Measurements from ENCODE around the gene ITSN2.
"Not testable (repeated sequence)": the region's sequence is repeated elsewhere in the genome, so short reads cannot be mapped to it uniquely, and the experiment has no call there.

Gene ITSN2

GRCh38 chr2:24382363-24383073 is 22.2 kb upstream of the ITSN2 start:
- peak; percentile 78 to 98 for ATAC-seq (replicated peaks)

DNA sequence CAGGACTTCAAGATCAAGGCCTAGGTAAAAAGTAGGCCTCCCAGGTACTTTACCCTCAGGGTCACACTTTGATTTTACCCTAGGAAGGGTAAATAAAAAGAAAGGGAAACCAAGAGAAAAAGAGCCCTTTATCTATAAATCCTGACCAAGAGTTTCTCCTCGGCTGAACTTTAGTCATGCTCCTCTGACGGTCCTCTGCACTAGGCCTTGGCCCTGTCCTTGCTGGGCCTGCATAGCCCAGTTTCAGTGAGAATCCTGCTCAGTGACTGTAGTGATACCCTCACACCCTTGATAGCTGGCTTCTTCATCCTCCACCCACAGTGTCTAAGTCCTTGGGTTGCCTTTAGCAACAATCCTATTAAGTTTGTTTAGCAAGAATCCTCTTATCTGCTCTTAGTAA is 20.5 kb upstream of the ITSN2 start:
- Mint-ChIP-seq H3K27me3 (no peaks in the 10 kb centered on the region), H3K9me3 (no peaks in the 10 kb centered on the region), H3K36me3 (no peaks in the 10 kb centered on the region), H3K4me3 (no peak overlapping the region), H3K4me1 (peaks cover 0 to 1% of the 10 kb centered on the region in 2 donors), H3K27ac (no peak overlapping the region)
- DNase-seq (no peak), ATAC-seq (replicated peaks) (no peak)

More at GRCh38 chr2:24382363-24383073, 22.2 kb upstream of the ITSN2 start:
- Mint-ChIP-seq H3K4me3 (no peak overlapping the region), H3K9me3 (no peaks in the 10 kb centered on the region), H3K27ac (no peak overlapping the region), H3K4me1 (peaks cover 0 to 1% of the 10 kb centered on the region in 2 donors), H3K27me3 (no peaks in the 10 kb centered on the region), H3K36me3 (no peaks in the 10 kb centered on the region)
- peak; percentile 37 for DNase-seq

DNA sequence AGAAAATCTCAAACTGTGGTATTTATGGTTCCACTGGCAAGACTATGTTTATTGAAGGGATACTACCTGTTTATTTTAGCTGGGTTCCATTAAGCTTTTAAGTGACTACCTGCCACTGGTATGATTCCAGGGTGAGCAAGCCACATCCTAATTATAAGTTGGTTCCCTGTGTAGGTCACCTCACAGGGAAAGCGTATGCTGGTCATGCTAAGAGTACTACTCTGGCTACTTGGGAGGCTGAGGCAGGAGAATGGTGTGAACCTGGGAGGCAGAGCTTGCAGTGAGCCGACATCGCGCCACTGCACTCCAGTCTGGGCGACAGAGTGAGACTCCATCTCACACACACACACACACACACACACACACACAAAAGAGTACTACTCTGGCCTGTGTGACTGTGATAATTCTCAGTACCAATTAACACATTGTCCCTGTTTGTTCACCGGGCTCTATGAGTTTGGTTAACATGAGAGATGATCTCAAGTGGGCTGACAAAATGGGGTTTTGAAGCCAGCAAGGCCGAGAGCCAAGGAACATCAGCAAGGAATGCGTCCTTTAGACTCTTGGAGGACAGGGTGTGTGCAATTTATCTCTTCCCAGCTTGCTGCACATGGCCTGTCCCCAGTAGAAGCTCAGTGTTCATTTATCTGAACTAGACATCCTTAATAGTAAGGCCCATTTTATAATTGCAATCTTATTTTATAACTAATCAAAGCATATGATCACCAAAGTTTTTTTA is 15.2 kb upstream of the ITSN2 start:
- Mint-ChIP-seq H3K9me3 (no peaks in the 10 kb centered on the region), H3K27me3 (no peaks in the 10 kb centered on the region), H3K4me1 (no peaks in the 10 kb centered on the region), H3K27ac (no peak overlapping the region), H3K36me3 (no peaks in the 10 kb centered on the region), H3K4me3 (no peak overlapping the region)
- ATAC-seq (replicated peaks) (no peak), DNase-seq (no peak)

DNA sequence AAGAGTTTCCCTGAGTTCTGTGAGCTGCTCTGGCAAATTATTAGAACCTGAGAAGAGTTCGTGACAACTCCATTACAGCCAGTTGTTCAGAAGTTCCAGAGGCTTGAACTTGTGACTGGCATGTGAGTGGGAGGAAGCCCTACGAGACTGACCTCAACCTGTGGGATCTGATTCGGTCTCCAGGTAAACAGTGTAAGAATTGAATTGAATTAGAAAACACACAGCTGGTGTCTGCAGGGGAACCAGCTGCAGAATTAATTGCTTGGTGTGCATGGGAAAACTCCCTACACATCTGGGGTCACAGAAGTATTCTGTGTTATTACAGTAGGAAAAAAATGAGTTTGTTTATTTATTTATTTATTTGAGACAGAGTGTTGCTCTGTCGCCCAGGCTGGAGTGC is 14.0 kb upstream of the ITSN2 start:
- DNase-seq: no peak
- H3K9me3 Mint-ChIP-seq: no peaks in the 10 kb centered on the region
- H3K27ac Mint-ChIP-seq: no peak overlapping the region

DNA sequence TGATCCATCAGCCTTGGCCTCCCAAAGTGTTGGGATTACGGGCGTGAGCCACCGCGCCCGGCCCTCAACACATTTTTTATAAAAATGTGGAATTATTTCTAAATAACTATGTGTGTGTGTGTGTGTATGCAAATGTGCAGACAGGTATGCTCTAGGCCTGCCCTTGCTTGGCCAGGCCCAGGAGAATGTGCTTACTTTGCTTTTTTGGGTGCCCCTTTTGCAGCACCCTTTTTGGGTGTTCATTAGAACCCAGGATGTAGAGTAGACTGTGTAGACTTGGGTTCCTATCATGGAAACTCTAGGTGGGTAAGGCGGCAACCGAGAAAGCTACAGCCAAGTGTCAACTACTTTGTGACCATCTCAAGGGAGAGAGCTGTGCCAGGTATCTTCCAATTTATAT is 11.7 kb upstream of the ITSN2 start:
- Mint-ChIP-seq H3K4me3 (no peak overlapping the region), H3K36me3 (no peaks in the 10 kb centered on the region), H3K9me3 (no peaks in the 10 kb centered on the region), H3K27me3 (no peaks in the 10 kb centered on the region), H3K4me1 (peaks cover under 1 to 8% of the 10 kb centered on the region in 2 donors), H3K27ac (no peak overlapping the region)
- ATAC-seq (replicated peaks) (no peak), DNase-seq (no peak)

More for the DNA sequence above, 14.0 kb upstream of the ITSN2 start:
- H3K36me3 Mint-ChIP-seq: no peaks in the 10 kb centered on the region
- peaks cover 0 to 5% of the 10 kb centered on the region in 2 donors for H3K4me1 Mint-ChIP-seq
- no peaks in the 10 kb centered on the region for H3K27me3 Mint-ChIP-seq
- no peak for ATAC-seq (replicated peaks)
- no peak overlapping the region for H3K4me3 Mint-ChIP-seq

- no peak for ATAC-seq (replicated peaks)
- Mint-ChIP-seq H3K27me3 (no peaks in the 10 kb centered on the region), H3K27ac (peak overlapping the region; percentile 21), H3K36me3 (peaks cover 0 to 4% of the 10 kb centered on the region in 2 donors), H3K4me3 (no peak overlapping the region), H3K9me3 (no peaks in the 10 kb centered on the region), H3K4me1 (peaks cover 26 to 31% of the 10 kb centered on the region in 2 donors)
- DNase-seq: no peak
Measured at GRCh38 chr2:24365826-24366225, 5.5 kb upstream of the ITSN2 start.

GRCh38 chr2:24365051-24365450 is 4.7 kb upstream of the ITSN2 start:
- H3K27ac Mint-ChIP-seq: peak overlapping the region; percentile 75
- peaks cover 0 to 4% of the 10 kb centered on the region in 2 donors for H3K36me3 Mint-ChIP-seq
- ATAC-seq (replicated peaks) (peak; percentile 8 to 20), DNase-seq (peak; percentile 35)
- no peaks in the 10 kb centered on the region for H3K27me3 Mint-ChIP-seq
- H3K4me3 Mint-ChIP-seq: no peak overlapping the region
- no peaks in the 10 kb centered on the region for H3K9me3 Mint-ChIP-seq
- H3K4me1 Mint-ChIP-seq: peaks cover 27 to 33% of the 10 kb centered on the region in 2 donors

- Mint-ChIP-seq H3K4me1 (peaks cover 26 to 31% of the 10 kb centered on the region in 2 donors), H3K27ac (no peak overlapping the region), H3K36me3 (peaks cover 0 to 4% of the 10 kb centered on the region in 2 donors), H3K27me3 (no peaks in the 10 kb centered on the region), H3K9me3 (no peaks in the 10 kb centered on the region), H3K4me3 (no peak overlapping the region)
- DNase-seq (no peak), ATAC-seq (replicated peaks) (no peak)
Measured at GRCh38 chr2:24363301-24363700, 3.0 kb upstream of the ITSN2 start.

DNA sequence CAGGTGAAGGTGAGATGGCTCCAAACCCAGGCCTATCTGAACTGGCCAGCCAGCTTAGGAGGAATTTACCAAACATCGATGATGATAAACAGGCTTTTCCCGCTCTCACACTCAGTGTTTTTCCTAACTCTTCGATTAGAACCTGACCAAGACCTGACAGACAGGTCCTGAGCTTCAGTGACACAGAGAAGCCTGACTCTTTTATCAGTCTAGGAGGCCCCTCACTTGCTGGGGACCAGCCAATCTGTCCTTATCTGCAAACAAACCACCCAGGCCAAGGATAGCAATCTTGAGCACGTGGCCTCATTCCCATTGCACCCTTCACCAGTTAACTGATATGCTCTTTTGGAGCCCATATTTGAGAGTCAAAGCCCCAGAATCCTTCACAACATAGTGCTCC is 1.9 kb upstream of the ITSN2 start:
- H3K4me3 Mint-ChIP-seq: no peak overlapping the region
- ATAC-seq (replicated peaks) (no peak), DNase-seq (no peak)
- H3K9me3 Mint-ChIP-seq: peaks cover 0 to under 1% of the 10 kb centered on the region in 2 donors
- H3K4me1 Mint-ChIP-seq: peaks cover 33 to 36% of the 10 kb centered on the region in 2 donors
- no peaks in the 10 kb centered on the region for H3K27me3 Mint-ChIP-seq
- peaks cover 4 to 9% of the 10 kb centered on the region in 2 donors for H3K36me3 Mint-ChIP-seq
- peak overlapping the region; percentile 53 for H3K27ac Mint-ChIP-seq

- Mint-ChIP-seq H3K4me1 (peaks cover 35 to 44% of the 10 kb centered on the region in 2 donors), H3K4me3 (peak overlapping the region; percentile 80 to 87), H3K9me3 (peaks cover 0 to 3% of the 10 kb centered on the region in 2 donors), H3K27me3 (no peaks in the 10 kb centered on the region), H3K27ac (peak overlapping the region; percentile 96), H3K36me3 (peaks cover 16 to 19% of the 10 kb centered on the region in 2 donors)
- ATAC-seq (replicated peaks) (no peak), DNase-seq (no peak)
Measured at GRCh38 chr2:24360963-24361330, 611 bp upstream of the ITSN2 start.

GRCh38 chr2:24359129-24360049 is 947 bp downstream of the ITSN2 start:
- peaks cover 34 to 45% of the 10 kb centered on the region in 2 donors for H3K4me1 Mint-ChIP-seq
- H3K27me3 Mint-ChIP-seq: no peaks in the 10 kb centered on the region
- DNase-seq: peak; percentile 34
- ATAC-seq (replicated peaks): peak; percentile 13 to 21
- peaks cover 0 to 3% of the 10 kb centered on the region in 2 donors for H3K9me3 Mint-ChIP-seq
- H3K36me3 Mint-ChIP-seq: peaks cover 16 to 19% of the 10 kb centered on the region in 2 donors
- H3K4me3 Mint-ChIP-seq: peak overlapping the region; percentile 80 to 87
- peak overlapping the region; percentile 93 for H3K27ac Mint-ChIP-seq

- Mint-ChIP-seq H3K4me1 (peaks cover 38 to 59% of the 10 kb centered on the region in 2 donors), H3K36me3 (peaks cover 16 to 23% of the 10 kb centered on the region in 2 donors), H3K27ac (peak overlapping the region; percentile 77), H3K4me3 (peak overlapping the region; percentile 70 to 76)
- DNase-seq; H3K9me3 Mint-ChIP-seq; ATAC-seq (replicated peaks); H3K27me3 Mint-ChIP-seq: not testable (repeated sequence)
Measured at GRCh38 chr2:24357767-24358166, 2.6 kb downstream of the ITSN2 start.

GRCh38 chr2:24357115-24357514 is 3.2 kb downstream of the ITSN2 start:
- peaks cover 38 to 62% of the 10 kb centered on the region in 2 donors for H3K4me1 Mint-ChIP-seq
- H3K27ac Mint-ChIP-seq: peak overlapping the region; percentile 56
- peak overlapping the region; percentile 28 to 60 for H3K4me3 Mint-ChIP-seq
- not testable (repeated sequence) for H3K9me3 Mint-ChIP-seq; ATAC-seq (replicated peaks); DNase-seq; H3K27me3 Mint-ChIP-seq
- peaks cover 16 to 24% of the 10 kb centered on the region in 2 donors for H3K36me3 Mint-ChIP-seq

GRCh38 chr2:24354957-24355356 is 5.4 kb downstream of the ITSN2 start:
- H3K36me3 Mint-ChIP-seq: peaks cover 16 to 20% of the 10 kb centered on the region in 2 donors
- peak; percentile 45 to 59 for ATAC-seq (replicated peaks)
- H3K27me3 Mint-ChIP-seq: no peaks in the 10 kb centered on the region
- peak overlapping the region; percentile 66 to 74 for H3K4me3 Mint-ChIP-seq
- no peak for DNase-seq
- peaks cover 45 to 72% of the 10 kb centered on the region in 2 donors for H3K4me1 Mint-ChIP-seq
- peak overlapping the region; percentile 63 for H3K27ac Mint-ChIP-seq
- H3K9me3 Mint-ChIP-seq: peaks cover 0 to 3% of the 10 kb centered on the region in 2 donors

All from stimulated activated naive B cell treated with anti-CD40 and anti-IgM and Interleukin-4, amounts not matched to agents 10 μg/mL and 1 μg/mL and 100 μg/mL, for 72 hours (primary cell).